SK-N-SH (cell line): ENCODE results near the gene CNIH2.

Experiments
- CTCF ChIP-seq: fragments of 200-600 bp; sonication (generic); IDR thresholded peaks from 2 replicates; pipeline ENCODE4 v1.6.1; 2017; ENCODE audit warnings: antibody characterized with exemption, mild to moderate bottlenecking, moderate library complexity
- FOXM1 ChIP-seq: IDR thresholded peaks from 2 replicates; pipeline ENCODE4 v1.4.0; 2012; ENCODE audit warnings: low read depth, mild to moderate bottlenecking
- MAX ChIP-seq: IDR thresholded peaks from 2 replicates; pipeline ENCODE4 v1.4.0; 2012; ENCODE audit warnings: low read depth
- MXI1 ChIP-seq: IDR thresholded peaks from 2 replicates; pipeline ENCODE4 v1.6.1; 2012; ENCODE audit warnings: mild to moderate bottlenecking, low read depth, low read length, improper control_type of control experiment
- NRF1 ChIP-seq: IDR thresholded peaks from 2 replicates; pipeline ENCODE4 v1.6.1; 2012; ENCODE audit warnings: low read depth, mild to moderate bottlenecking, low read length
- POLR2AphosphoS5 ChIP-seq: IDR thresholded peaks from 2 replicates; pipeline ENCODE4 v1.6.1; 2012; ENCODE audit warnings: low read depth, low read length
- REST ChIP-seq: IDR thresholded peaks from 2 replicates; pipeline ENCODE4 v1.6.1; 2012; ENCODE audit warnings: mild to moderate bottlenecking, low read depth, low read length, moderate library complexity
- SIN3A ChIP-seq: IDR thresholded peaks from 2 replicates; pipeline ENCODE4 v1.6.1; 2012; ENCODE audit warnings: low read depth, mild to moderate bottlenecking, low read length, moderate library complexity, borderline replicate concordance
- TAF1 ChIP-seq: IDR thresholded peaks from 2 replicates; pipeline ENCODE4 v1.6.1; 2012; ENCODE audit warnings: low read depth, mild to moderate bottlenecking, low read length, moderate library complexity, borderline replicate concordance
- USF2 ChIP-seq: fragments of 150-350 bp; IDR thresholded peaks from 2 replicates; pipeline ENCODE4 v1.6.1; 2017; ENCODE audit warnings: antibody characterized with exemption, low read length, low read depth, borderline replicate concordance
- ZBTB33 ChIP-seq: IDR thresholded peaks from 2 replicates; pipeline ENCODE4 v1.4.0; 2012; ENCODE audit warnings: low read depth, borderline replicate concordance

GRCh38 chr11:66279092-66279734, 1.2 kb downstream of the CNIH2 start:
- no peak for TF ChIP-seq NRF1
- no peak for TF ChIP-seq REST
- no peak for TF ChIP-seq CTCF
- TF ChIP-seq POLR2AphosphoS5, result no peak
- no peak for TF ChIP-seq ZBTB33
- no peak for TF ChIP-seq FOXM1
- TF ChIP-seq SIN3A, result no peak
- no peak for TF ChIP-seq TAF1
- no peak for TF ChIP-seq USF2
- TF ChIP-seq MAX, result no peak
- TF ChIP-seq MXI1, result no peak
